B cell (primary cell): Measurements from ENCODE around the gene TMEM109. TPM values are rescaled to one million over a fixed set of nuclear protein-coding genes. Genes with fewer than 3 reads are reported as not detected.

Experiments used
- ATAC-seq: fragments of 200-7000 bp; cut with Tn5 transposase; one replicate; pipeline ENCODE4 v1.10.0; 2021; ENCODE audit warnings: low read depth, mild to moderate bottlenecking, moderate number of reproducible peaks, moderate library complexity
- CTCF ChIA-PET: fragments of 350-600 bp; sonication (Branson Sonifier 250); formaldehyde crosslinking; loops from one replicate; lab custom pipeline; 2021; ENCODE audit warnings: antibody characterized with exemption, inconsistent platforms; lab: Charles Lee
- POLR2A ChIA-PET: fragments of 350-600 bp; sonication (Branson Sonifier 250); formaldehyde crosslinking; loops from one replicate; lab custom pipeline; 2021; ENCODE audit warnings: antibody characterized with exemption; lab: Charles Lee
- DNase-seq: peaks from one replicate; pipeline ENCODE4 v3.0.0; 2013
- H2AFZ ChIP-seq: 2 replicates; pipeline ENCODE4 v1.6.1; 2012; ENCODE audit warnings: mild to moderate bottlenecking, low read depth, low read length; ENCODE audit not compliant: insufficient read depth, poor library complexity, severe bottlenecking
- H3K27ac ChIP-seq, 2 donors: 1 replicate in 1 of 2; 2 replicates in 1 of 2; pipeline ENCODE4 v1.5.1; 2012 to 2013; ENCODE audit warnings: low read length in 2 of 2, mild to moderate bottlenecking in 2 of 2, moderate library complexity in 1 of 2
- H3K27me3 ChIP-seq, 4 experiments: fragments of 200-600 bp in 1 of 4; sonication (generic) in 1 of 4; replicated peaks in 1 of 4; 1 replicate in 2 of 4; 2 replicates in 2 of 4; pipeline versions ENCODE4 v1.6.1 to v1.7.0; 2013 to 2016; ENCODE audit warnings: low read length in 3 of 4, mild to moderate bottlenecking in 2 of 4, mixed read lengths in 1 of 4, moderate library complexity in 1 of 4; ENCODE audit not compliant: insufficient read depth in 4 of 4, control insufficient read depth in 3 of 4; ENCODE audit errors: control extremely low read depth in 1 of 4
- H3K36me3 ChIP-seq, 2 experiments: replicated peaks in 1 of 2; 1 replicate in 1 of 2; 2 replicates in 1 of 2; pipeline versions ENCODE4 v1.6.1 to v1.7.1; 2013; ENCODE audit warnings: low read length in 1 of 2; ENCODE audit not compliant: insufficient read depth in 2 of 2, control insufficient read depth in 1 of 2; ENCODE audit errors: control extremely low read depth in 1 of 2, extremely low read depth in 1 of 2
- H3K4me1 ChIP-seq, 2 donors: fragments of 200-600 bp in 1 of 2; sonication (generic) in 1 of 2; 1 replicate in 1 of 2; 2 replicates in 1 of 2; pipeline versions ENCODE4 v1.5.1 to v1.6.1; 2013 to 2017; ENCODE audit warnings: low read length in 2 of 2; ENCODE audit not compliant: control insufficient read depth in 2 of 2, insufficient read depth in 2 of 2
- H3K4me2 ChIP-seq: replicated peaks from 2 replicates; pipeline ENCODE3; 2012; ENCODE audit warnings: mild to moderate bottlenecking, low read depth, low read length; ENCODE audit not compliant: poor library complexity, severe bottlenecking
- H3K4me3 ChIP-seq, 5 experiments: fragments of 200-600 bp in 1 of 5; sonication (generic) in 1 of 5; 1 replicate in 3 of 5; 2 replicates in 2 of 5; pipeline versions ENCODE4 v1.5.1 to v1.7.0; 2011 to 2016; ENCODE audit warnings: low read length in 4 of 5, mild to moderate bottlenecking in 4 of 5, low read depth in 2 of 5, control low read depth in 1 of 5, moderate library complexity in 1 of 5; ENCODE audit not compliant: insufficient read depth in 1 of 5; ENCODE audit errors: control extremely low read depth in 1 of 5, extremely low read depth in 1 of 5
- H3K79me2 ChIP-seq: fragments of 200-600 bp; sonication (generic); one replicate; pipeline ENCODE4 v1.6.0; 2016; ENCODE audit warnings: low read length; ENCODE audit not compliant: control insufficient read depth, insufficient read depth
- H3K9ac ChIP-seq: fragments of 200-600 bp; sonication (generic); 2 replicates; pipeline ENCODE4 v1.6.1; 2017; ENCODE audit warnings: mild to moderate bottlenecking, low read length, moderate library complexity
- H3K9me3 ChIP-seq, 3 donors: one replicate each; pipeline versions ENCODE4 v1.6.1 to v1.7.1; 2013; ENCODE audit warnings: low read length in 2 of 3; ENCODE audit not compliant: control insufficient read depth in 2 of 3, insufficient read depth in 1 of 3; ENCODE audit errors: control extremely low read depth in 1 of 3
- H4K20me1 ChIP-seq: 2 replicates; pipeline ENCODE4 v1.6.0; 2012; ENCODE audit warnings: mild to moderate bottlenecking, low read length; ENCODE audit not compliant: insufficient read depth, control insufficient read depth, poor library complexity, severe bottlenecking
- H3K27ac Mint-ChIP-seq: one replicate; pipeline ENCODE4 v1.8.0; 2021; ENCODE audit warnings: mixed read lengths
- H3K27me3 Mint-ChIP-seq: one replicate; pipeline ENCODE4 v1.8.0; 2021; ENCODE audit warnings: mixed read lengths
- H3K4me1 Mint-ChIP-seq: one replicate; pipeline ENCODE4 v1.8.0; 2021; ENCODE audit warnings: mixed read lengths
- H3K4me3 Mint-ChIP-seq: one replicate; pipeline ENCODE4 v1.8.0; 2021; ENCODE audit warnings: mixed read lengths
- H3K9me3 Mint-ChIP-seq: one replicate; pipeline ENCODE4 v1.8.0; 2022; ENCODE audit warnings: mixed read lengths; ENCODE audit not compliant: insufficient read depth
- CTCF ChIP-seq: fragments of 200-600 bp; IDR thresholded peaks from one replicate; pipeline ENCODE4 v1.8.0; 2022; ENCODE audit warnings: antibody characterized with exemption, mild to moderate bottlenecking
- EZH2 ChIP-seq: IDR thresholded peaks from 2 replicates; pipeline ENCODE4 v1.6.1; 2012; ENCODE audit warnings: borderline replicate concordance, low read depth, mild to moderate bottlenecking, moderate library complexity, low read length; ENCODE audit not compliant: insufficient read depth, poor library complexity, severe bottlenecking
- WGBS: methylation state at CpG from one replicate; pipeline ENCODE4 v1.1.5; 2013; ENCODE audit warnings: missing lambda C conversion rate; ENCODE audit not compliant: insufficient coverage; 5-methylcytosine and 5-hydroxymethylcytosine counted together
- intact Hi-C: fragments of 100-400 bp; cut with micrococcal nuclease; formaldehyde crosslinking; loops from one replicate; pipeline ENCODE4 v1.10.0; 2022
- polyA plus RNA-seq: library from polyadenylated mRNA; depleted of rRNA; stranded (reverse); fragments of >200 nt; gene quantifications from 2 replicates; pipeline ENCODE4 v1.2.3, GENCODE V29; 2012
- total RNA-seq, 2 donors: library from RNA; stranded (reverse); fragments of 120-200 nt in 1 of 2; gene quantifications; 1 replicate in 1 of 2; 2 replicates in 1 of 2; pipeline versions ENCODE4 v1.2.3 to v1.2.4, GENCODE V29; 2013 to 2022

TMEM109 gene
- total and polyA plus RNA-seq, 2 donors (not counting 1 experiment from before 2014, with no cell fraction given) = 32.0 to 99.4 TPM

- no peaks in the 10 kb centered on the region for H3K36me3 ChIP-seq
- intact Hi-C loops = no loop called here
- no peak overlapping the region for H3K4me3 Mint-ChIP-seq
- no peak overlapping the region for H3K9ac ChIP-seq
- no peak overlapping the region for H3K27ac Mint-ChIP-seq
- H3K4me1 ChIP-seq = no peaks in the 10 kb centered on the region
- ChIA-PET CTCF (no interaction called here), POLR2A (no interaction called here)
- H3K4me3 ChIP-seq = no peak overlapping the region
- no peak overlapping the region for H2AFZ ChIP-seq
- H3K27ac ChIP-seq = no peak overlapping the region
- no peak overlapping the region for H3K4me2 ChIP-seq
- no peaks in the 10 kb centered on the region for H3K79me2 ChIP-seq
- no peaks in the 10 kb centered on the region for H4K20me1 ChIP-seq
- no peaks in the 10 kb centered on the region for H3K4me1 Mint-ChIP-seq
- DNase-seq = no peak
- no peak for ATAC-seq
- WGBS = 56% methylated on average over 7 of the region's 7 CpGs
- H3K27me3 Mint-ChIP-seq = no peaks in the 10 kb centered on the region
- H3K9me3 ChIP-seq = no peaks in the 10 kb centered on the region
- no peak for TF ChIP-seq EZH2
- TF ChIP-seq CTCF = no peak
- H3K27me3 ChIP-seq = peaks cover 0 to 3% (median 0%) of the 10 kb centered on the region in 4 experiments
- no peaks in the 10 kb centered on the region for H3K9me3 Mint-ChIP-seq
These were observed 49.0 kb upstream of the TMEM109 start for GRCh38 chr11:60864856-60865513.

- H3K27me3 Mint-ChIP-seq = no peaks in the 10 kb centered on the region
- 70% methylated on average over 11 of the region's 13 CpGs for WGBS
- DNase-seq (no peak), ATAC-seq (no peak)
- H3K9me3 Mint-ChIP-seq = no peaks in the 10 kb centered on the region
- ChIA-PET POLR2A (no interaction called here), CTCF (no interaction called here)
- H3K4me1 Mint-ChIP-seq = no peaks in the 10 kb centered on the region
- no peak within 1 kb of the TSS for H3K4me3 ChIP-seq
- H3K4me2 ChIP-seq = no peak within 1 kb of the TSS
- H3K27ac Mint-ChIP-seq = no peak within 1 kb of the TSS
- intact Hi-C loops = no loop called here
- no peaks in the 10 kb centered on the region for H3K4me1 ChIP-seq
- H3K9ac ChIP-seq = no peak within 1 kb of the TSS
- H3K79me2 ChIP-seq = no peaks in the 10 kb centered on the region
- H3K27ac ChIP-seq = no peak within 1 kb of the TSS
- H3K4me3 Mint-ChIP-seq = no peak within 1 kb of the TSS
- H3K9me3 ChIP-seq = no peaks in the 10 kb centered on the region
- no peaks in the 10 kb centered on the region for H3K27me3 ChIP-seq
- H2AFZ ChIP-seq = no peak within 1 kb of the TSS
- TF ChIP-seq EZH2 (no peak), CTCF (no peak)
- H3K36me3 ChIP-seq = no peaks in the 10 kb centered on the region
- H4K20me1 ChIP-seq = no peaks in the 10 kb centered on the region
These were observed 46.8 kb upstream of the TMEM109 start, which contains the start of gene ZP1 for GRCh38 chr11:60866911-60867870. ZP1 (plus strand) TSS chr11:60867542; CDS start chr11:60867562, 20 bp downstream.
